Suprapubic skin (tissue), 4 donors: ENCODE measurements around the gene PRRC2B. TPM values are rescaled to one million over a fixed set of nuclear protein-coding genes. Genes with fewer than 3 reads are reported as not detected.

Experiments
- DNase-seq, 2 donors: peaks; one replicate each; pipeline ENCODE4 v3.0.0-alpha.2; 2019; ENCODE audit warnings: low spot score in 2 of 2
- H3K27ac ChIP-seq: fragments of 200-600 bp; sonication (generic); one replicate; pipeline ENCODE4 v1.5.1; 2019
- H3K27me3 ChIP-seq: fragments of 200-600 bp; sonication (generic); one replicate; pipeline ENCODE4 v1.5.1; 2019
- H3K36me3 ChIP-seq: fragments of 200-600 bp; sonication (generic); one replicate; pipeline ENCODE4 v1.5.1; 2019
- H3K4me1 ChIP-seq: fragments of 200-600 bp; sonication (generic); one replicate; pipeline ENCODE4 v1.5.1; 2019
- H3K4me3 ChIP-seq: fragments of 200-600 bp; sonication (generic); one replicate; pipeline ENCODE4 v1.5.1; 2019; ENCODE audit warnings: mild to moderate bottlenecking
- H3K9me3 ChIP-seq: fragments of 200-600 bp; sonication (generic); one replicate; pipeline ENCODE4 v1.5.1; 2019
- EP300 ChIP-seq: sonication (generic); formaldehyde crosslinking; IDR thresholded peaks from one replicate; pipeline ENCODE4 v1.6.1; 2017; ENCODE audit warnings: antibody characterized with exemption
- POLR2A ChIP-seq, 2 donors: fragments of 450-650 bp; IDR thresholded peaks; one replicate each; pipeline ENCODE4 v1.6.1; 2017; ENCODE audit warnings: antibody characterized with exemption in 2 of 2, mild to moderate bottlenecking in 2 of 2, moderate library complexity in 2 of 2
- POLR2AphosphoS5 ChIP-seq, 3 donors: sonication (generic); formaldehyde crosslinking; IDR thresholded peaks; one replicate each; pipeline ENCODE4 v1.6.1; 2017; ENCODE audit warnings: antibody characterized with exemption in 3 of 3
- WGBS: methylation state at CpG from one replicate; pipeline ENCODE4 v1.1.5; 2018; 5-methylcytosine and 5-hydroxymethylcytosine counted together
- total RNA-seq, 4 donors: library from RNA; depleted of rRNA; stranded (reverse); fragments of >200 nt; gene quantifications; one replicate each; pipeline ENCODE4 v1.1.0, GENCODE V29; 2016
- TF ChIP-seq, protein P1 (sequence below), 2 donors: fragments of 200-600 bp in 1 of 2; fragments of 450-650 bp in 1 of 2; sonication (generic) in 1 of 2; IDR thresholded peaks; one replicate each; pipeline ENCODE4 v1.5.1; 2016 to 2019; ENCODE audit warnings: antibody characterized with exemption in 2 of 2, mild to moderate bottlenecking in 1 of 2, moderate library complexity in 1 of 2

PRRC2B gene
- total RNA-seq, 4 donors from 2014 or later = 153 to 286 (median 240) TPM

GRCh38 chr9:131410044-131410491 lies 16.2 kb downstream of the PRRC2B start:
- TF ChIP-seq, protein P1, sequence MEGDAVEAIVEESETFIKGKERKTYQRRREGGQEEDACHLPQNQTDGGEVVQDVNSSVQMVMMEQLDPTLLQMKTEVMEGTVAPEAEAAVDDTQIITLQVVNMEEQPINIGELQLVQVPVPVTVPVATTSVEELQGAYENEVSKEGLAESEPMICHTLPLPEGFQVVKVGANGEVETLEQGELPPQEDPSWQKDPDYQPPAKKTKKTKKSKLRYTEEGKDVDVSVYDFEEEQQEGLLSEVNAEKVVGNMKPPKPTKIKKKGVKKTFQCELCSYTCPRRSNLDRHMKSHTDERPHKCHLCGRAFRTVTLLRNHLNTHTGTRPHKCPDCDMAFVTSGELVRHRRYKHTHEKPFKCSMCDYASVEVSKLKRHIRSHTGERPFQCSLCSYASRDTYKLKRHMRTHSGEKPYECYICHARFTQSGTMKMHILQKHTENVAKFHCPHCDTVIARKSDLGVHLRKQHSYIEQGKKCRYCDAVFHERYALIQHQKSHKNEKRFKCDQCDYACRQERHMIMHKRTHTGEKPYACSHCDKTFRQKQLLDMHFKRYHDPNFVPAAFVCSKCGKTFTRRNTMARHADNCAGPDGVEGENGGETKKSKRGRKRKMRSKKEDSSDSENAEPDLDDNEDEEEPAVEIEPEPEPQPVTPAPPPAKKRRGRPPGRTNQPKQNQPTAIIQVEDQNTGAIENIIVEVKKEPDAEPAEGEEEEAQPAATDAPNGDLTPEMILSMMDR (IDR thresholded peaks at IDR 0.05) = no peak
- TF ChIP-seq POLR2AphosphoS5 (IDR thresholded peaks at IDR 0.05) (no peak), EP300 (no peak), POLR2A (IDR thresholded peaks at IDR 0.05) (no peak)
- H3K27ac ChIP-seq = peak overlapping the region; percentile 14
- H3K9me3 ChIP-seq = no peaks in the 10 kb centered on the region
- peaks cover 89% of the 10 kb centered on the region for H3K4me1 ChIP-seq
- no peak overlapping the region for H3K4me3 ChIP-seq
- H3K36me3 ChIP-seq = no peaks in the 10 kb centered on the region
- H3K27me3 ChIP-seq = no peaks in the 10 kb centered on the region
- no peak for DNase-seq
- WGBS = 47% methylated on average over 7 of the region's 7 CpGs

DNA sequence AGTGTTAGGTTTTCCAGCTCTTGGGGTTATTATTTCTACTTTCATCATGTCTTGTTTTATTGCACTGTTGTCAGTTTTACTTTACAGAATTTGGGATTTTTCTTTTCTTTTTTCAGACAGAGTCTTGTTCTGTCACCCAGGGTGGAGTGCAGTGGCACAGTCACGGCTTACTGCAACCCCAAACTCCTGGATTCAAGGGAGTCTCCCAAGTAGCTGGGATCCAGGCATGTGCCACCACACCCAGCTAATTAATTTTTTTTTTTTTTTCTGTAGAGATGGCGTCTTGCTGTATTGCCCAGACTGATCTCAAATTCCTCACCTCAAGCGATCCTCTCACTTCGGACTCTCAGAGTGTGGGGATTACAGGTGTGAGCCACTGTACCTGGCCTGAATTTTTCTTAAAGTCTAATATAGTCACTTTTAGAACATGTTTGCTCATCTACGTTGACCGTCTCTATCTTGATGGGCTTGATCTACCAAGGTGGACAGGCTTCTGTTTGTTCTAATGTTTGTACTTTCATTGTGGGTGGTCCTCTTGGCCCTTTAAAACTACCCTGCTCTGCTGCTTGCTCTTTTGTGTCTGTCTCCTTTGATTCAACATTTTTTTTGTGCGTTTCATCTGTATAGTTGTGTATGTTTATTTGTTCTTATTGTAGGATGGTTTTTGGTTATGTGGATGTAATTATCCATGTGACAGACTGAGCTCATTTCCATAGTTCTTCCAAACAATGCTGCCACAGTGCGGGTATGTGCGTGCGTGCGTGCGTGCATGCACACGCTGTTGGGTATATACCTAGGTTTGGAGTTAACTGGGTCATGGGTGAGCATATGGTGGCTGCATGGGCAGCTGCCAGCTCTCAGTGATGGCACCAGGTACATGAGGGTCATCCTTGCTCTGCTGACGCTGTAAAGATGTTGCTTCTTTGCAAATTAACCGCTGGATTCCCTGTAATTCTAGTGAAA lies 18.1 kb downstream of the PRRC2B start:
- H3K4me3 ChIP-seq = no peak overlapping the region
- H3K36me3 ChIP-seq = no peaks in the 10 kb centered on the region
- no peak overlapping the region for H3K27ac ChIP-seq
- DNase-seq = no peak
- H3K4me1 ChIP-seq = peaks cover 84% of the 10 kb centered on the region
- no peaks in the 10 kb centered on the region for H3K9me3 ChIP-seq
- H3K27me3 ChIP-seq = no peaks in the 10 kb centered on the region
- TF ChIP-seq POLR2AphosphoS5 (IDR thresholded peaks at IDR 0.05) (no peak), POLR2A (IDR thresholded peaks at IDR 0.05) (no peak), EP300 (no peak)
- TF ChIP-seq, protein P1 (IDR thresholded peaks at IDR 0.05) = no peak
- WGBS = 67% methylated on average over 15 of the region's 15 CpGs

GRCh38 chr9:131416509-131416908 lies 22.6 kb downstream of the PRRC2B start:
- Histone ChIP-seq H3K36me3 (peaks cover 2% of the 10 kb centered on the region), H3K9me3 (no peaks in the 10 kb centered on the region), H3K4me1 (peaks cover 91% of the 10 kb centered on the region), H3K27me3 (no peaks in the 10 kb centered on the region), H3K27ac (no peak overlapping the region), H3K4me3 (no peak overlapping the region)
- 80% methylated on average over 4 of the region's 4 CpGs for WGBS
- TF ChIP-seq, protein P1 (IDR thresholded peaks at IDR 0.05) = no peak
- TF ChIP-seq POLR2AphosphoS5 (IDR thresholded peaks at IDR 0.05) = no peak
- TF ChIP-seq POLR2A (IDR thresholded peaks at IDR 0.05) = no peak
- no peak for TF ChIP-seq EP300
- DNase-seq = no peak

GRCh38 chr9:131417264-131418142 lies 23.6 kb downstream of the PRRC2B start:
- DNase-seq = no peak
- Histone ChIP-seq H3K9me3 (no peaks in the 10 kb centered on the region), H3K27me3 (no peaks in the 10 kb centered on the region), H3K27ac (peak overlapping the region; percentile 53), H3K4me1 (peaks cover 91% of the 10 kb centered on the region), H3K4me3 (no peak overlapping the region), H3K36me3 (peaks cover 2% of the 10 kb centered on the region)
- 50% methylated on average over 13 of the region's 13 CpGs for WGBS
- TF ChIP-seq EP300 (no peak), POLR2AphosphoS5 (IDR thresholded peaks at IDR 0.05) (no peak), POLR2A (IDR thresholded peaks at IDR 0.05) (no peak)
- TF ChIP-seq, protein P1 (IDR thresholded peaks at IDR 0.05) = no peak
